NCI-H146 (cell line): ENCODE data around the gene FBXO8.

Experiments
- DNase-seq: peaks from one replicate; lab custom pipeline; 2025; lab: John Stamatoyannopoulos, UW

The FBXO8 gene

GRCh38 chr4:174207367-174207766 is 76.1 kb downstream of the FBXO8 start:
- DNase-seq = no peak

- DNase-seq = no peak
These were observed 79.2 kb downstream of the FBXO8 start for GRCh38 chr4:174204164-174204831.

- DNase-seq = no peak
These were observed 81.6 kb downstream of the FBXO8 start for GRCh38 chr4:174201871-174202270.

- no peak for DNase-seq
These were observed 83.7 kb downstream of the FBXO8 start for GRCh38 chr4:174199735-174200134.

DNA sequence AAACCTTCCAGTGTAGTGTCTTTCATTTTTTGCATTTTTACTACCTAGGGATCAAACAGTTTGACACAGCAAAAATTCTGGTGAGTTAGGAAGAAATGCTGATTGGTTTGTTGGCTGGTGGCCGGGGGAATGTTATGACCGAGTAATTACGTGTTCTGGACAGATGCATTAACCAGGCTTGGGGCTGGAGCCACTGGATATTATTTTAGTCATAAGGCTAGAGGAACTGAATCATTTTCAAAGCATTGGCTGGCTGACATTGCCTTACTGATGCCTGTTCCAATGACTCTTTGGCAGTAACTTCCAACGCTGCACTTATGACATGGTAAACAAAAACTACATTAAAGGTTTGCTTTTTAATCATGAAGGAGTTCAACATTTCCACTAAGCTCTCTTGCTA is 84.6 kb downstream of the FBXO8 start:
- no peak for DNase-seq

DNA sequence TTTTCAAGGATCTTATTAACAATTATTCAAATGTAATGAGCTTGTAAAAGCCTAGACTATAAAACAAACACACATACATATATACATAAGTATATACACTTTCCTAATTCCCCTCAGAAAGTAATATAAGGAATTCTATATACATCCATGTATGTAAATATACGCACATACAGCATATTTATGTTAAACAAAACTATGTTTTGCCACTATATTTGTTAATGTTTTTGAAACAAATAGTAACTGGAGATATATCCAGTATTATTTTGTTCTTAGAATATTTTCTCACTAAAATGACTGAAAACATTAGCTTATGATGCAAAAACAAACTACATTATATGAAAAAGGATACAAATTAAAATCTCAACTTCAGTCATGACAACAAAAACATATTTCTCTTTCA is 85.1 kb downstream of the FBXO8 start:
- no peak for DNase-seq

- no peak for DNase-seq
These were observed 89.8 kb downstream of the FBXO8 start for GRCh38 chr4:174193438-174194374.

DNA sequence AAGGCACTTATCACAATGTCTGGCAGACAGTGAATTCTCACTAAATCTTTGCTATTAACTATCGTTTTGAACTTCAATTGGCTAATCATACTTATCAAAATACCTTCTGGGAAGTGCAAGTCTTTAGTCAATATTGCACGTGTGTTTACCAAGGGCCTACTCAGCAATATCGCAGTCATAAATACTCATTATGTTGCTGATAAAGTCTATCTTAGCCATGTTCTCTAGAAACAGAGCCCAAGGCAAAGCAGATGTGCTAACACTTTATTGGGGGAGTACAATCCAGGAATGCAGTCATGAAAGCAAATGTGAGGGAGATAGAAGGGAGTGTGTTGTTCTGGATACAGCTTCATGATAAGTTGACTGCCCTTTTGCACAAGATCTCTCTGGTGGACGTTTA is 90.5 kb downstream of the FBXO8 start:
- DNase-seq = no peak

DNA sequence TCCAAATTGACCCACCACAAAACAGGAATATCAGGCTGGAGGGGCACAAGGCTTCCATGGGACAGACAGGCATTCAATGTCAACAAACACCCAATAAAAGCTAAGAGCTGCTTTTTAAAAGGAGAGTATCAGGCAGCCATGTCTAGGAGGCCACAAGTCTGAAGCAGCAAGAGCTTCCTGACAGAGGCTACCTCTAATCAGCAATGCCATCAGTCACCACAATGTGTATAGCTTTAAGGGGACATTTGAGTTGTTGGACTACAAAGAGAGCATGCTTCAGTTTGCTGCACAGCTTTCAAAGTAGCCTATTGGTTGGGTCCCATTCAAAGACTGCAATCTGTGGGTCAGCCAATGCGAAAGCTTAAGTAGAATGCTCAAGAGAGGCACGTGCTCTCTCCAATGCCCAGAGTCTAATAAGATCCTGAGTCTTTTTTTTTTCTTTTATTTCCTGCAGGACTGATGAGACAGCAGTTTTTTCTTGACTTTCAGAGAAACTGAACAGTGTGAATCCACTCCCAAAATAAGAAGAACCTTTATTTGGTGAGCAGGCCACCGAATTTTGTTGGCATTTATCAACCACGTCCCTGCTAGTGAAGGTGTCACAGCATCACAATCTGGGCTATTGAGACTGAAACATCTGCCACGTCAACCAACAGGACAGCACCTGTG is 92.5 kb downstream of the FBXO8 start:
- DNase-seq = no peak

- DNase-seq = no peak
These were observed 94.0 kb downstream of the FBXO8 start for GRCh38 chr4:174189392-174190015.
